Measurements from ENCODE around the gene GATA3. TPM values are rescaled to one million over a fixed set of nuclear protein-coding genes. Genes with fewer than 3 reads are reported as not detected.

GATA3 gene
- total RNA-seq, 4 donors from 2014 or later, result 0.35 to 1.3 (median 0.40) TPM; not detected in 1

- H3K9me3 ChIP-seq, result no peaks in the 10 kb centered on the region
- WGBS, 2 donors, result 55 to 71% methylated on average over 4 to 14 of the region's 17 CpGs
- intact Hi-C loops (cut with DNase I), result no loop called here
- no peak for DNase-seq
- peak overlapping the region in 2 of 4 donors; percentile 43 to 44 for H3K27ac ChIP-seq
- peaks cover 0 to 12% (median 0%) of the 10 kb centered on the region in 3 donors for H3K4me1 ChIP-seq
- H3K36me3 ChIP-seq, result no peaks in the 10 kb centered on the region
- no peak overlapping the region for H3K4me3 ChIP-seq
- peaks cover 0 to 89% (median 0%) of the 10 kb centered on the region in 4 donors for H3K27me3 ChIP-seq
- no peak for TF ChIP-seq POLR2A (IDR thresholded peaks at IDR 0.05)
- TF ChIP-seq CTCF (IDR thresholded peaks at IDR 0.05), result no peak
Observed at GRCh38 chr10:8061274-8062211, 7.1 kb downstream of the GATA3 start.

- WGBS, 2 donors, result 64 to 75% methylated on average over 14 to 15 of the region's 15 CpGs
- H3K36me3 ChIP-seq, result no peaks in the 10 kb centered on the region
Observed at GRCh38 chr10:8063128-8063908, 8.8 kb downstream of the GATA3 start.

GRCh38 chr10:8063935-8064334, 9.4 kb downstream of the GATA3 start:
- TF ChIP-seq POLR2A (IDR thresholded peaks at IDR 0.05), result no peak
- no peak for TF ChIP-seq CTCF (IDR thresholded peaks at IDR 0.05)
- Histone ChIP-seq H3K9me3 (no peaks in the 10 kb centered on the region), H3K27me3 (peaks cover 0 to 69% (median 0%) of the 10 kb centered on the region in 4 donors), H3K36me3 (no peaks in the 10 kb centered on the region), H3K4me3 (no peak overlapping the region), H3K27ac (no peak overlapping the region), H3K4me1 (peaks cover 0 to 12% (median 0%) of the 10 kb centered on the region in 3 donors)
- no peak for DNase-seq
- WGBS, 2 donors, result 62 to 66% methylated on average over 7 to 13 of the region's 13 CpGs
- intact Hi-C loops (cut with DNase I), result no loop called here

More at GRCh38 chr10:8063128-8063908, 8.8 kb downstream of the GATA3 start:
- no peaks in the 10 kb centered on the region for H3K9me3 ChIP-seq
- no peak for TF ChIP-seq POLR2A (IDR thresholded peaks at IDR 0.05)
- TF ChIP-seq CTCF (IDR thresholded peaks at IDR 0.05), result no peak
- peaks cover 0 to 12% (median 0%) of the 10 kb centered on the region in 3 donors for H3K4me1 ChIP-seq
- DNase-seq, result no peak
- H3K27me3 ChIP-seq, result peaks cover 0 to 75% (median 0%) of the 10 kb centered on the region in 4 donors
- no peak overlapping the region for H3K27ac ChIP-seq
- H3K4me3 ChIP-seq, result no peak overlapping the region
- intact Hi-C loops (cut with DNase I), result no loop called here

- TF ChIP-seq POLR2A (IDR thresholded peaks at IDR 0.05) (no peak), CTCF (IDR thresholded peaks at IDR 0.05) (no peak)
- H3K27me3 ChIP-seq, result peaks cover 0 to 64% (median 0%) of the 10 kb centered on the region in 4 donors
- WGBS, 2 donors, result 42 to 61% methylated on average over 5 of the region's 5 CpGs
- intact Hi-C loops (cut with DNase I), result no loop called here
- H3K4me3 ChIP-seq, result no peak overlapping the region
- H3K36me3 ChIP-seq, result no peaks in the 10 kb centered on the region
- H3K4me1 ChIP-seq, result peaks cover 0 to 10% (median 0%) of the 10 kb centered on the region in 3 donors
- no peak overlapping the region for H3K27ac ChIP-seq
- DNase-seq, result no peak
- H3K9me3 ChIP-seq, result no peaks in the 10 kb centered on the region
Observed at GRCh38 chr10:8064436-8064835, 9.9 kb downstream of the GATA3 start.

Measured in esophagus squamous epithelium (tissue), 5 donors.